Measurements from ENCODE around the gene FOXL2.

DNA sequence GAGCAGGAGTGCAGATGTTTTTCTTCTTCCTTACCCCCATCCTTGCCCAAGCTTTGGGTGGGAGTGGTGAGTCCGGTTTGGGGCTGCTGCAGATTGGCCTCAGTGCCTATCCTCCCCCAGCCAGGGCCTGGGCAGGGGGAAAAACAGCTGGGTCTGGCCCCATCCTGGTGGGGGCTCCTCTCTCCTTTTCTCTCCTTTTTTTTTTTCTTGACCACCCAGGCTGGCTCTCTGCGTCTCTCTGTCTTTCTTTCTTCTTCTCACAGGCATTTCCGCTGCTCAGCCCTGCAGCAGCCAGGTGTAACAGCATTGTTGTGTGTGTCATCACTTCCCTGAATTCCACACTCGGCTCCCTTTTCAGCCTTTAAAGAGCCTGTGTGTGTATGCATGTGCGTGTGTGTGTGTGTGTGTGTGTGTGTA is 2.1 kb upstream of the FOXL2 start:
- TF ChIP-seq RARB (CRISPR knock-in tag; IDR thresholded peaks at IDR 0.05) (no peak), ZNF70 (CRISPR knock-in tag; IDR thresholded peaks at IDR 0.05) (no peak), ZC3H10 (CRISPR knock-in tag; IDR thresholded peaks at IDR 0.05) (no peak), ZFP3 (CRISPR knock-in tag; IDR thresholded peaks at IDR 0.05) (no peak), ISL1 (CRISPR knock-in tag; IDR thresholded peaks at IDR 0.05) (no peak), ZNF8 (CRISPR knock-in tag; IDR thresholded peaks at IDR 0.05) (no peak), CSDC2 (CRISPR knock-in tag; IDR thresholded peaks at IDR 0.05) (no peak), ZNF565 (CRISPR knock-in tag; conservative IDR thresholded peaks at IDR 0.05; ENCODE audit: low read depth) (no peak)
- TF ChIP-seq, protein P1, sequence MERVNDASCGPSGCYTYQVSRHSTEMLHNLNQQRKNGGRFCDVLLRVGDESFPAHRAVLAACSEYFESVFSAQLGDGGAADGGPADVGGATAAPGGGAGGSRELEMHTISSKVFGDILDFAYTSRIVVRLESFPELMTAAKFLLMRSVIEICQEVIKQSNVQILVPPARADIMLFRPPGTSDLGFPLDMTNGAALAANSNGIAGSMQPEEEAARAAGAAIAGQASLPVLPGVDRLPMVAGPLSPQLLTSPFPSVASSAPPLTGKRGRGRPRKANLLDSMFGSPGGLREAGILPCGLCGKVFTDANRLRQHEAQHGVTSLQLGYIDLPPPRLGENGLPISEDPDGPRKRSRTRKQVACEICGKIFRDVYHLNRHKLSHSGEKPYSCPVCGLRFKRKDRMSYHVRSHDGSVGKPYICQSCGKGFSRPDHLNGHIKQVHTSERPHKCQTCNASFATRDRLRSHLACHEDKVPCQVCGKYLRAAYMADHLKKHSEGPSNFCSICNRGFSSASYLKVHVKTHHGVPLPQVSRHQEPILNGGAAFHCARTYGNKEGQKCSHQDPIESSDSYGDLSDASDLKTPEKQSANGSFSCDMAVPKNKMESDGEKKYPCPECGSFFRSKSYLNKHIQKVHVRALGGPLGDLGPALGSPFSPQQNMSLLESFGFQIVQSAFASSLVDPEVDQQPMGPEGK (CRISPR knock-in tag; IDR thresholded peaks at IDR 0.05; ENCODE audit: borderline replicate concordance) = no peak
- TF ChIP-seq, protein P2, sequence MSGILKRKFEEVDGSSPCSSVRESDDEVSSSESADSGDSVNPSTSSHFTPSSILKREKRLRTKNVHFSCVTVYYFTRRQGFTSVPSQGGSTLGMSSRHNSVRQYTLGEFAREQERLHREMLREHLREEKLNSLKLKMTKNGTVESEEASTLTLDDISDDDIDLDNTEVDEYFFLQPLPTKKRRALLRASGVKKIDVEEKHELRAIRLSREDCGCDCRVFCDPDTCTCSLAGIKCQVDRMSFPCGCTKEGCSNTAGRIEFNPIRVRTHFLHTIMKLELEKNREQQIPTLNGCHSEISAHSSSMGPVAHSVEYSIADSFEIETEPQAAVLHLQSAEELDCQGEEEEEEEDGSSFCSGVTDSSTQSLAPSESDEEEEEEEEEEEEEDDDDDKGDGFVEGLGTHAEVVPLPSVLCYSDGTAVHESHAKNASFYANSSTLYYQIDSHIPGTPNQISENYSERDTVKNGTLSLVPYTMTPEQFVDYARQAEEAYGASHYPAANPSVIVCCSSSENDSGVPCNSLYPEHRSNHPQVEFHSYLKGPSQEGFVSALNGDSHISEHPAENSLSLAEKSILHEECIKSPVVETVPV (CRISPR knock-in tag; IDR thresholded peaks at IDR 0.05) = no peak
- TF ChIP-seq, protein P3, sequence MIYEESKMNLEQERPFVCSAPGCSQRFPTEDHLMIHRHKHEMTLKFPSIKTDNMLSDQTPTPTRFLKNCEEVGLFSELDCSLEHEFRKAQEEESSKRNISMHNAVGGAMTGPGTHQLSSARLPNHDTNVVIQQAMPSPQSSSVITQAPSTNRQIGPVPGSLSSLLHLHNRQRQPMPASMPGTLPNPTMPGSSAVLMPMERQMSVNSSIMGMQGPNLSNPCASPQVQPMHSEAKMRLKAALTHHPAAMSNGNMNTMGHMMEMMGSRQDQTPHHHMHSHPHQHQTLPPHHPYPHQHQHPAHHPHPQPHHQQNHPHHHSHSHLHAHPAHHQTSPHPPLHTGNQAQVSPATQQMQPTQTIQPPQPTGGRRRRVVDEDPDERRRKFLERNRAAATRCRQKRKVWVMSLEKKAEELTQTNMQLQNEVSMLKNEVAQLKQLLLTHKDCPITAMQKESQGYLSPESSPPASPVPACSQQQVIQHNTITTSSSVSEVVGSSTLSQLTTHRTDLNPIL (CRISPR knock-in tag; IDR thresholded peaks at IDR 0.05; ENCODE audit: low read depth) = no peak
